Stimulated activated CD8-positive, alpha-beta memory T cell treated with anti-CD3 and anti-CD28 coated beads, Interleukin-12 subunit alpha, Interleukin-12 subunit beta, amount 100 ng/mL, for 1 hour (primary cell): ENCODE measurements around the gene ZNF431.
A peak's percentile ranks its signal among the peaks of the same experiment; 100 is the strongest.
"Not testable (repeated sequence)": the region's sequence is repeated elsewhere in the genome, so short reads cannot be mapped to it uniquely, and the experiment has no call there.

Experiments
- DNase-seq: peaks from one replicate; pipeline ENCODE4 v3.0.0-alpha.2; 2020; ENCODE audit warnings: low read depth

ZNF431 gene

DNA sequence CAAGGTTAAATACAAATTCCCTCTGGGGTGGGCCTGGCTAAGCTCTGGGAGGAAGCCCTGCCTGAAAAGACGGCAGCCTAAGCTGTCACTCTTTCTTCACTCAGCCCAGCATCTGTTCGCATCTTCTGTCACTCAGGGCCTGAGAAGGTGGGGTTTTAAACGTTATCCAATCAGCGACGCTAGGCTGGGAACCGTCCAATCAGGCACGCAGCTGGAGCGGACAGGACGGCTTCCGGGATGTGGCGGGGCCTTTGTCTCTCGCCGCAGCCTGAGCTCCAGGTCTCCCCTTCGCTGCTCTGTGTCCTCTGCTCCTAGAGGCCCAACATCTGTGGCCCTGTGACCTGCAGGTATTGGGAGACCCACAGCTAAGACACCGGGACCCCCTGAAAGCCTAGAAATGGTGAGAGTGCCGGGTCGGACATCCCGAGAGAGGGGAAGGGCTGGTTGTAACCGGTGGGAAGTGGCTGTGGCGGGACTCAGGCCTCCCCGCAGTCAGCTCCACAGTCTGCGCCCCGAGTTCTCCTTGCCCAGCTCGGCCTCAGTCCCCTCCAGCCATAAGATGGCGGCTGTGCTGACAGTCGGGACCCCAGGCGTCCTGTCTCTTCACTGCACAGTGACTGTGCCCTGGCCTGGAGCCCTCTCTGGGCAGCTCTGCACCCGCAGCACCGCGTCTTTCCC is at the start of gene ZNF431:
Gene ZNF431 (plus strand): TSS at position 254 of the 678 bp plus-strand sequence. CDS start 144 bp downstream, at position 398.
- peak; percentile 80 for DNase-seq

DNA sequence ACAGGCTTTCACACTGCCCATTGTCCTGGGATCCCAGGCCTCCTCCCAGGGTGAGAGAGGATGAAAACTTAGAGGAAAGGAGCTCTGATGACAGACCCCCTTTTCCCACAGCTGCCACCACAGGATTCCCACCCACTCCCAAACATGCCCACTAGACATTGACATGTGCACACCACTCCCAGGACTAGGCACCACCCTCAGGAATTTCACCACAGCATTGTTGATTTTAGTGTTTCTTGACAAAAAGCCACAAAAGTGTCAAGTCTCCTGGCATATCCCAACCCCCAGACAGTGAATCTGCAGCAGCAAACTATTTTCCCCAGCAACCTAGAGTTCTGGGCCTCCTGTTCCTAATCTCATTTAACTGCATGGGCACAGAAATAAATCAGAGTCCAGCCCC is 49.7 kb upstream of the ZNF431 start:
- no peak for DNase-seq

DNA sequence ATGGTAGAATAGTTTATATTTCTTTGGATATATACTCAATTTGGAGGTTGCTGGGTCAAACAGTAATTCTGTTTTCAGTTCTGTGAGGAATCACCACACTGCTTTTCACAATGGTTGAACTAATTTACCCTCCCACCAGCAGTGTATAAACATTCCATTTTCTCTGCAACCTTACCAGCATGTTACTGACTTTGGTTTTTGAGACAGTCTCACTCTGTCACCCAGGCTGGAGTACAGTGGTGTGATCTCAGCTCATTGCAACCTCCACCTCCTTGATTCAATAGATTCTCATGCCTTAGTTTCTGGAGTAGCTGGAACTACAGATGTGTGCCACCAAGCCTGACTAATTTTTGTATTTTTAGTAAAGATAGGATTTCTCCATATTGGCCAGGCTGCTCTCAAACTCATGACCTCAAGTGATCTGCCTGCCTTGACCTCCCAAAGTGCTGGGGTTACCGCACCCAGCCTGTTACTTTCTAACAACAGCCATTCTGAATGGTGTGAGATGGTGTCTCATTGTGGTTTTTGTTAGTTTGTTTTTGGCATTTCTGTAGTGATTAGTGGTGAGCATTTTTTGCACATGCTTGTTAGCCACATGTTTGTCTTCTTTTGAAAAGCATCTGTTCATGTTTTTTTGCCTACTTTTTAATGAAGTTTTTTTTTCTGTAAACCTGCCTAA is 47.4 kb upstream of the ZNF431 start:
- no peak for DNase-seq

DNA sequence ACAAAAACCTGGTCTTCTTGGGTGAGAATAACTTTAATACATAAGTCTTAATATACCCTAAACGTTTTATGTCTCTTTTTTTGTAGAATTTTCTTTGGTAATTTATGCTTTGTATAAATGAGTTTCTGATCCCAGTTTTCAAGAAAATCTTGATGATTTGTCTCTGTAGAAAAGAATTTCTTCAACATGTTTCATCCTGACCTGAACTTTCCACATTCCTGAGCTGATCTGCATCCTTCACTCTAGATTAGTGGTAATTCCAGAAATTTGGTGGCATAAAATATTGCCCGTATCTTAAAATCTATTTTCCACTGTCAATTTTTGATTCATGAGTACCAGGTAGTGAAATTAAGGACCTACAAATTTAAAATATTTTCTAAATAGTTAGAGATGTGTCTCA is 43.5 kb upstream of the ZNF431 start:
- DNase-seq: no peak

DNA sequence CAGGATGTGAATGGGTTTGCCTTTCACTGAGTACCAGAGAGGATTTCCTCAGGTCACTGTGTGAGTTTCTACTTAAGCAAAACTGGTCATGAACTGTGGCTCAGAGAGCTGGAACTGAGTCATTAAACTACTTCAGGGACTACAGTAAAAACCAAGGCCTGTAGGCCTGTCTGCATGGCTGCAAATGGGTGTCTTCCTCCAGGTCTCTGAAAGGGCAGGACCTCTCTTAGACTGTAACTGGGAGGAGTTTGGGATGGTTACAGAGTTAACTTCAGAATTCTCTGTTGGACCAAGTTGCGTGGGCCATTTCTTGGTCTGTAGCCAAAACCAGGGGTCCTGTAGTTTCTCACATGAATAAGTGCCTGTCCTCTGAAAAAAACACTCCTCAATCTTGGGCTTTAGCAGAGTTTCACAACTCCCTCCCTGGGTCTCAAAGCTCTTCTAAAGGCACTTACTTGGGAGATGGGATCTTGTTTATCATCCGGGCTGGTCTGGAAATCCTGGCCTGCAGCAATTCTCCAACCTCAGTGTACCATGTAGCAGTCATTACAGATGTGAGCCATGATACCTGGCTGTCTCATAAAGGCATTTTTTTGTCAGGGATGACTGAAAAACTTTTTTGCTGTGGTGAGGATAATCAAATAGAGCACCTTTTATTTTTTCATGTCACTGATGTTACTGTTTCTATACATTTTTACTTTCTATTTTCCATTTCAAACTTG is 40.2 kb upstream of the ZNF431 start:
- no peak for DNase-seq

DNA sequence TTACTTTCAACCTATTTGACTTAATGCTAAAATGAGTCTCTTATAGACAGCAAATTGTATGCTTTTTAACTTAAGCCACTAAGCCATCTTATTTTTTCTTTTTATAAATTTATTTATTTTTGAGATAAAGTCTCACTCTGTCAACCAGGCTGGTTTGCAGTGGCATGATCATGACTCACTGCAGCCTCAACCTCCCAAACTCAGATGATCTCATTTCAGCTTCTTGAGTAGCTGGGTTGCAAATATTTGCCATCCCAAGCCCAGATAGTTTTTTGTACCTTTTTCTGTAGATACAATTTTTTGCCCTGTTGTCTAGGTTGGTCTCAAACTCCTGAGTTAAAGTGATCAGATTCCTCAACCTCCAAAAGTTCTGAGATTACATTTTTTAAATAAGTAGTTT is 32.7 kb upstream of the ZNF431 start:
- no peak for DNase-seq

DNA sequence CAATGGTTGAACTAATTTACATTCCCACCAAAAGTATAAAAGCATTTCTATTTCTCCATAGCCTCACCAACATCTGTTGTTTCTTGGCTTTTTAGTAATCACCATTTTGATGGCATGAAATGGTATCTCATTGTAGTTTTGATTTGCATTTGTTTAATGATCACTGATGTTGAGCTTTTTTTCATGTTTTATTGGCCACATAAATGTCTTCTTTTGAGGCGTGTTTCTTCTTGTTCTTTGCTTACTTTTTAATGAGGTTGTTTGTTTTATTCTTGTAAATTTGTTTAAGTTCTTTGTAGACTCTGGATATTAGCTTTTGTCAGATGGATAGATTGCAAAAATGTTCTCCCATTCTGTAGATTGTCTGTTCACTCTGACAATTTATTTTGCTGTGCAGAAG is 31.7 kb upstream of the ZNF431 start:
- no peak for DNase-seq

DNA sequence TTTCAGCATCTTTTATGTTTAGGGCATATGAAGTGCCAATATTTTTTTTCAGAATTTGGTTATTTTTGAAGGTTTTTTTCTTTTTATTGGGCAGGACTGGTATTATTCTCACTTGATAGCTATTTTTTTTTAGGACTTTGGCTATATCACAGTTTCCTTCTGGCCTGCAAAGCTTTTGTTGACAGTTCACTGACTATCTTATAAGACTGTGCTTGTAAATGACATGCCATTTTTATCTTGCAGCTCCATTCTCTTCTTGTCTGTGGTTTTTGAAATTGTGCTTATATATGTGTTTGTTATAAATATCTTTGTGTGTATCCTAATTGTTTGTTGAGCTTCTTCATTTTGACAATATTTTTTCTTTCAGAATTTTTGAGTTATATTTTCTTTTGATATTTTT is 26.4 kb upstream of the ZNF431 start:
- no peak for DNase-seq

DNA sequence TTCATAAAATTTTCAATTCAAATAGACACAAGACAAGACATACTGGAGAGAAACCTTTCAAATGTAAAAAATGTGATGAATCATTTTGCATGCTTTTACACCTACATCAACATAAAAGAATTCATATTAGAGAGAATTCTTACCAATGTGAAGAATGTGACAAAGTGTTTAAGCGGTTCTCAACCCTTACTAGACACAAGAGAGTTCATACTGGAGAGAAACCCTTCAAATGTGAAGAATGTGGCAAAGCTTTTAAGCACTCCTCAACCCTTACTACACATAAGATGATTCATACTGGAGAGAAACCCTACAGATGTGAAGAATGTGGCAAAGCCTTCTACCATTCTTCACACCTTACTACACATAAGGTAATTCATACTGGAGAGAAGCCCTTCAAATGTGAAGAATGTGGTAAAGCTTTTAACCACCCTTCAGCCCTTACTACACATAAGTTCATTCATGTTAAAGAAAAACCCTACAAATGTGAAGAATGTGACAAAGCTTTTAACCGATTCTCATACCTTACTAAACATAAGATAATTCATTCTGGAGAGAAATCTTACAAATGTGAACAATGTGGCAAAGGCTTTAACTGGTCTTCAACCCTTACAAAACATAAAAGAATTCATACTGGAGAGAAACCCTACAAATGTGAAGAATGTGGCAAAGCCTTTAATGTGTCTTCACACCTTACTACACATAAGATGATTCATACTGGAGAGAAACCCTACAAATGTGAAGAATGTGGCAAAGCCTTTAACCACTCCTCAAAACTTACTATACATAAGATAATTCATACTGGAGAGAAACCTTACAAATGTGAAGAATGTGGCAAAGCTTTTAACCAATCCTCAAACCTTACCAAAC is 24.6 kb upstream of the ZNF431 start:
- no peak for DNase-seq

DNA sequence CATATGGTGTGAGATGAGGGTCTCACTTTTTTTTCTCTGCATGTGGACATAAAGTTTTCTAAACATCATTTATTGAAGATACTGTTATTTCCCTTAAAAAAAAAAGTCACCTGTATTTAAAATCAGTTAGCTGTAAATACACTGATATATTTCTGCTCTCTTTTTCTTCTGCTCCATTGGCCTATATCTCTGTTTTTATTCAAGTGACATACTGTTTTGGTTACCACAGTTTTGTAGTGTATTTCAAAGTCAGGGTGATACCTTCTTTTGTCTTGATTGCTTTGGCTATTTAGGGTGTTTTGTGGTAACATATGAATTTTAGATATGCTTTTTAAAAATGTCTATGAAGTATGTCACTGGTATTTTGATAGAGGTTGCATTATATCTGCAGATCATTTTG is 15.8 kb upstream of the ZNF431 start:
- no peak for DNase-seq

DNA sequence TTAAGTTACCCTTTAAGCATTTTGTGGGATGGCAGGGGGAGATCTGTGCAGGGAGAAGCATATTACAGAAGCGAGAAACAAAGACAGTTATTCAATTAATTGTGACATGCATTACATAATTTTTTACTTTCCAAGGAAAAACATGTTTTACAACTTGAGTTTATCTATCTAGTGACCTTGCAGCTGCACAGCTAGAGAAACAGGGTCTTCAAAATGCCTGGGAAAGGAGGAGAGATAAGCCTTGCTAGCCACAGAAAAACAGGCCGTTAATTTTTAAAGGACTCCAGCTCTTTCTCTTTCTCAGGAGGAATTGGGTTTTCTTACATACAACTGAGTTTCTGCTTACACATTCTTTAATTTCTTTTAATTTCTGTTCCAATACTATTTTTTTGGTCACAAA is 14.8 kb upstream of the ZNF431 start:
- DNase-seq: no peak

DNA sequence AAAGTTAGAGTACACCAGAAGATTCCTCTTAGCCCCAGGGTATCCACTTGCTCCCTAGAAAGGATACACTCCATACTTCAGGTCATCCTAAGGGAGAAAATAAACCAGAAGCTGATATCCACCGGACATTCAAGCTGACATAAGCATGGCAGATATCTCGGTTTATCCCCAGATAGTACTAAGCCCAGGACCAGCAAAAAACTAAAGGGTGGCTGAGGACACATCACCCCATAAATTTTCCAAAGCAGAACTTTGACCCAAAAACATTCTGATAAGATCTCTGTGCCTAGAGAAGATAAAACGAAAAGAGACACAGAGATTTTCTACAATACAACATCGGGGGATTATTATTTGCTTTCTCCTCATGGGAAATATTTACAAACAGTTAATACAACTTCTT is 13.9 kb upstream of the ZNF431 start:
- DNase-seq: no peak

DNA sequence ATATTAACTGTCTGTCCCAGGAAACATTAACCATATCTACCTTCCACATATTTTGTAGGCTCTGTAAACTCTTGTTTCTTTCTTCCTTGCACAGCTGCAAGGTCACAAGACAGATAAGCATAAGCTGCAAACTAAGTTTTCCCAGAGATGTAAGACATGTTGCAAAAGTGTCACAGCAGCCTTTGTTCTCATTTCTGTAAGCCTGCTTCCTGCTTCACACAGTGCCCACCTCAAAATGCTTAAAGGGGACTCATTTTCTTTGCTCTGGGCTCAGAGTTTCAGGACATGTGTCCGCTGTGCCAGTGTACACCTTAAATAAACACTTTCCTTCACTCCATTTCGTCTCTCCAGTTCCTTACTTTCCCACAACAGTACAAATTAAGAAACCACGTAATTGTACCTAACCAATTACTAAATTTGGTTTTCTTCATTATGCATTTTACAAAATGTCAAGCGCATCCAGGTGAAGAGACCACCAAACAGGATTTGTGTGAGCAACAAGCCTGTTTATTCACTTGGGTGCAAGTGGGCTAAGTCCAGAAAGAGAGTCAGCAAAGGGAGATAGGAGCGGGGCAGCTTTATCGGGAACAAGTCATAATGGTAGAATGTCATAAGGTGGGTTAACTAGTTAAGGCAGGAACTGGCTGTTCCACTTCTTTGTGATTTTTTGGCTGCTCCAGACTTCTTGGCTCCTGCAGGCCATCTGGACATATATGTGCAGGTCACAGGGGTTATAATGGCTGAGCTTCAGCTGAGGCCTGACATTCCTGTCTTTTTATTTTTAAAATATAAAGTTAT is 12.7 kb upstream of the ZNF431 start:
- no peak for DNase-seq

DNA sequence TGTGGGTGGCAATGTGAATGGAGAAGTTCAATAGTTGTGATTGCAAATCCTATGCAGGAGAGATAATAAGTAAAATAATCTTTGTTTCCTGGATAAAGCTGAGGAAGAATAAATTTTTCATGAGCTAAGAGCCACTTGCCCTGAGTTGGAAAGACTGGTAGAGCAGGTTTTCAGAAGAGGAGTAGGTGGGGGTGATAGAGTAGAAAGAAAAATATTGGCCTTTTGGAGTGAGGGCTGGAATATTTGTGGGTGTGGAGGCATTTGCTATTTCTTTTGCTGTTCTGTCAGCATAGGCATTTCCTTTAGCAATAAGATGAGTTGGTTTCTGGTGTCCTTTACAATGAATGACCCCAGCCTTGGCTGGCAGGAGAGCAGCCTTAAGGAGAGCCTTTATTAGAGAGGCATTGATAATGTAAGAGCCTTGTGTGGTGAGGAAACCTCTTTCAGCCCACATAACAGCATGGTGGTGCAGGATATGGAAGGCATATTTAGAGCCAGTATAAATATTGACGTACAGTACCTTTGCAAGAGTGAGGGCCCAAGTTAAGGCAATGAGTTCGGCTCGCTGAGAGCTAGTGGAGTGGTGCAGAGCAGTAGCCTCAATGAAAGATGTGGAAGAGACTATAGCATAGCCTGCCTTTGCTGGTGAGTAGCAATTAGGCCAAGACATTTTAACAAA is 11.6 kb upstream of the ZNF431 start:
- no peak for DNase-seq

DNA sequence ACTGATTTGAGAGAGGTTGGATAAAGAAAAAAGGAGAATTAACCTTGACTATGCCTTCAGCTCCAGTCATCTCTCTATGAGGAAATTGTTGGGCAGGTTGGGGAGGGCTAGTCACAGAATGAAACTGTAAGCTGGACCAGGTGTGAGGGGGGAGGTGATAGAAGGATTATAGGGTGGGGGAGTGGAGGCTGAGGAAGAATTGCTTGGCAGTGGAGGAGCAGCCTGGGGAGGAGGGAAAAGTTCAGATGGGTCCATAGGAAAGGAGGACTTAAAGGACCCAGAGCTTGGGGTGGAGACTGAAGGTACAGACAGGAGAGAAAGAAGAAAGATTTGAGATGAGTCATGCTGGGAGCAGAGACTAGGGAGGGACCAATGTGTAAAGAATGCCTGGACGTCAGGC is 8.2 kb upstream of the ZNF431 start:
- DNase-seq: no peak

DNA sequence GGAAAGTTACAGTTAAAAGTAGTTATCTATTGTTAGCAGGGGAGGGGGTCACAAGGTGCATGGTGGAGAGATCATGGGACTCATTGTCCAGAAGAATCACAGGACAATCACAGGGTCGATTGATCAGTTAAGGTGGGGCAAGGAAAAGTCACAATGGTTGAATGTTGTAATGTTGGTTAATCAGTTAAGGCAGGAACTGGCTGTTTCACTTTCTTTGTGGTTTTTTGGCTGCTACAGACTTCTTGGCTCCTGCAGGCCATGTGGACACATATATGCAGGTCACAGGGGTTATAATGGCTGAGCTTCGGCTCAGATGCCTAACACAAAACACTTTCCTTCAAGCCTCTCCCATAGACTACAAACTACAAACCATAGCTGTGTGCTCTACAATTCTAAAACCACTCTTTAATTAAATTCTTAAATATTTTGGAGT is 6.9 kb upstream of the ZNF431 start:
- no peak for DNase-seq

DNA sequence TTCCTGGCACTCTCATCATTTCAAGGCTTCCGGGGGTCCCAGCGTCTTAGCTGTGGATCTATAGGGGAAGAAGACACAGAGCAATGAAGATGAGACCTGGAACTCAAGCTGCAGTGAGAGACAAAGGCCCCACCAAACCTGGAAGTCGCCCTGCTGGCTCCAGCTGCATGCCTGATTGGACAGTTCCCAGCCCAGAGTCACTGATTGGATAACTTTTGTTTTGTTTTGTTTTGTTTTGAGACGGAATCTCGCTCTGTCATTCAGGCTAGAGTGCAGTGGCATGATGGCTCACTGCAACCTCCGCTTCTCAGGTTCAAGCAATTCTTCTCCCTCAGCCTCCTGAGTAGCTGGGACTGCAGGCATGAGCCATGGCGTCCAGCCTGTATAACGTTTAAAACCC is 6.4 kb upstream of the ZNF431 start:
- DNase-seq: no peak

DNA sequence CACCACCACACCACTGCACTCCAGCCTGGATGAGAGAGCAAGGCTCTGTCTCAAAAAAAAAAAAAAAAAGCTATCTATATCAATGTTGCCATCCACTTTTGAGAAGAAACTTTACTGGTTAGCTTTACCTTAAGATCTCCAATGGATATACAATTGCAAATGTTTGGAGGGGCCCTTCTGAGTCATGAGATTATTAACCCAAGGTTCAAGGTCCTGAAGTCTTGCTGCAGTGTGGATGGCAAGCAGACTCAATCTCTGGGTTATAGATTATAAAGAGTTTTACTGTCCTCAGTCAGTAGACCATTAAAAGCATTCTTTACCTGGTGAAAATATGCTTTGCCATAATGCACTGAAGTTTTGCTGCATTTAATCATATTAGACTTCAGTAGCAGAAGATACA is 3.7 kb upstream of the ZNF431 start:
- no peak for DNase-seq

DNA sequence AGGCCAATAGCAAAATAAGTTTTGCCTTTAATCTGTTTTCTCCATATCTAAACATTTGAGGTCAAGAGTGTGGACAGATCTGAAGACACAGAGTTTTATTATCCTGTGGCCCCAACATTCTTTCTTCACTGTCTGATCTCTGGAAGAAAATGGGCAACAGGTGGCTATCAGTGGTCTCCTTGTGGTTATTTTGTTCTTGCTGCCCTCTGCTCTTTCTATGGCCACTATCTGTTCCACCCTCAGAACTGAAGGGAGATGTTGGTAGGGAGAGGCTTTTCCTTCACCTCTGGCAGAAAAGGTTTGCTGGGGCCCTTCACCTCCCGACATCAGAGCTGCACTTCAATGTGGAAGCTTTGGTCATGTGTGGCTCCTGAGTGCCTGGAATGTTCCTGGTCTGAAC is 834 bp upstream of the ZNF431 start:
- DNase-seq: not testable (repeated sequence)

DNA sequence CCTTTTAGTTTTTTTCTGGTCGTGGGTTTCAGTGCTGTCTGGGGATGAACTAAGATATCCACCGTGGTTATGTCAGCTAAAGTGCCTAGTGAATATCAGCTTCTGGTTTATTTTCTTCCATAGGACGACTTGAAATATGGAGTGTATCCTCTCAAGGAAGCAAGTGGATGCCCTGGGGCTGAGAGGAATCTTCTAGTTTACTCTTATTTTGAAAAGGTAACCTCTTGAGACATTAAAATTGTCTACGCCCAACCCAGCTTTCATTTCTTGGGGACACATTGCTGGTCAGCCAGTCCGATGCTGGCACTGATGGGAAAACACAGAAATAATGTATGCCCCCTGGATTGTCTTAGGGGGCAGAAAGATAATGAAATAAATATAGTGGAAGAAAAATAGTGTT is 1.6 kb downstream of the ZNF431 start:
- no peak for DNase-seq

DNA sequence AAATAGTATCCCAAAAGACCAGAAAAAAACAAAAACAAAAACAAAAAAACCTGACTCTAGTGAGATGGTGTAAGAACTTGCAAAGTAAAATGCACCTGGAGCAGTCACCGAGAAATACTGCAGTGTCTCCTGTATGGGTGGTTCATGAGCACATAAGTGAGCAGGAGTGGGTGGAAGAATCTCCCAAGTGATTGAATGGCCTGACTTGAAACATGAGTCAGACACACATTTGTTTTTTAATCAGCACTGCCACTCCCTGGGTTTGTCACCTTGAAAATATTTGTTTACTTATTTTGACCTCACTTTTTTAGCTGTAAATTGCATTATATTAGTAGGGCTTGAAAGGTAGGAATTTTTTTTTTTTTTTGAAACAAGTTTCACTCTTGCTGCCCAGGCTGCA is 2.0 kb downstream of the ZNF431 start:
- DNase-seq: no peak
